Peyer's patch (tissue), 4 donors: Measurements from ENCODE around the gene DBI.

ENCODE experiments used
- CTCF ChIP-seq, 6 experiments: fragments of 450-650 bp in 4 of 6; fragments of 200-600 bp in 2 of 6; sonication (generic) in 1 of 6; IDR thresholded peaks; one replicate each; pipeline ENCODE4 v1.5.1; 2017 to 2019; ENCODE audit warnings: antibody characterized with exemption in 6 of 6, mild to moderate bottlenecking in 3 of 6, moderate library complexity in 1 of 6
- POLR2A ChIP-seq, 2 donors: fragments of 450-650 bp; IDR thresholded peaks; one replicate each; pipeline ENCODE4 v1.5.1; 2017; ENCODE audit warnings: antibody characterized with exemption in 2 of 2, mild to moderate bottlenecking in 2 of 2, moderate library complexity in 2 of 2

- no peak for TF ChIP-seq CTCF (IDR thresholded peaks at IDR 0.05)
- no peak for TF ChIP-seq POLR2A (IDR thresholded peaks at IDR 0.05)
Measured at GRCh38 chr2:119319593-119319992, 47.2 kb upstream of the DBI start.
